Stimulated activated CD8-positive, alpha-beta memory T cell treated with anti-CD3 and anti-CD28 coated beads, Interleukin-12 subunit alpha, Interleukin-12 subunit beta, amount 100 ng/mL, for 1 hour (primary cell): ENCODE results near the gene DNAH17.

Experiments used
- DNase-seq: peaks from one replicate; pipeline ENCODE4 v3.0.0-alpha.2; 2020; ENCODE audit warnings: low read depth

DNAH17 gene

GRCh38 chr17:78494696-78495330, 82.4 kb downstream of the DNAH17 start:
- no peak for DNase-seq

DNA sequence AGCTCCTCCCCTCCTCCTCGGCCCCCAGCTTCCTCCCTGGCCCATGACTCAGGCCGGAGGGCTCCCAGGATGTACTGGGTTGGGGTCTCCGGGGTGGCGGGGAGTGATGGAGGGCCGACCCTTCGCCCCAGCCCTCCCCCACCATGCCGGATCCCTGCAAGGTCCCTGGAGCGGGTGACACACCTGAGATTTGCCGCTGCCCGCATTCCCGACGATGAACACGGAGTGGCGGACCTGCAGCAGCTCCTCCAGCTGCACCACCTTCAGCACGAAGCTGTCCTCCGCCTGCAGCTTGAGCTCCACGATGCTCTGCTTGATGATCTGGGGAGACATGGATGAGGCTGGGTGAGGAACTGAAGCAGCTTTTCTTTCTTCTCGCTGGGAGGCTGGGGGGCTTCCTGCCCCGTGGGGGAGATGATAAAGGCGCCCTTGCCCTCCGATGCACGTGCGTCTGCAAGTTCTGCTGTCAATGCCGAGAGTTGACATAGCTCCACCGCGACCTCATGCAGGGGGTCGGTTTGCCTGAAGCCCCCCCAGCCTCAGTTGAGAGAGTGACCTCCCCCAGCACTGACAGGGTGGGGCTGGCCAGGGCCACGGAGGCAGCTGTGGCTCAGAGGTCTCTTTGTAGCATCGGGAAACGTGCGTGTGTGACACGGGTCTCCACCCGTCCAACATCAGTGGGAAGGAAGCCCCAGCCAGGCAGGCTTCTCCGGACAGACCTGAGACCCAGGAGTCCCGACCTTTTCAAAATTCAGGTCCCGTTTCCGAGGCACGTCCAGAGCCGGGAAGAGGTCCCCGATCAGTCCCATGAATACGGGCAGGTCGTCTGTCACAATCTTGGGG, 83.1 kb downstream of the DNAH17 start:
- no peak for DNase-seq

DNA sequence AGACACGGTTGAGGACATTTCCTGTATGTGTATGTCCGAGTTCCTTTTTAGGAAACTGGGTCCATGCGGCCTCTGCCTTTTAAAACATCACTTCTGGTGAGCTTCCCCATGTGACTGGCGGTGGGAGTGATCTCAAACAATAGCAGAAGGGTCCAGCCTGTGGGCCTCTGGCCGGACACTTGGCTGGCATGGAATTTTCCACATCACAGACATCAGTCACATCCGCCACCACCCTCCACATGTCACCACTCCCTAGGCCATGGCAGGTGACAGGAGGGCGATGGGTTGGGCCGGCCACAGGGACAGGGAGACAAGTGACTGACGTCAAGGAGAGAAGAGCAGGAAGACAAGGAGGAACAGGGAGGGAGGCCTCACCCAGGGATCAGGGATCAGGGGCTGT, 83.7 kb downstream of the DNAH17 start:
- no peak for DNase-seq

DNA sequence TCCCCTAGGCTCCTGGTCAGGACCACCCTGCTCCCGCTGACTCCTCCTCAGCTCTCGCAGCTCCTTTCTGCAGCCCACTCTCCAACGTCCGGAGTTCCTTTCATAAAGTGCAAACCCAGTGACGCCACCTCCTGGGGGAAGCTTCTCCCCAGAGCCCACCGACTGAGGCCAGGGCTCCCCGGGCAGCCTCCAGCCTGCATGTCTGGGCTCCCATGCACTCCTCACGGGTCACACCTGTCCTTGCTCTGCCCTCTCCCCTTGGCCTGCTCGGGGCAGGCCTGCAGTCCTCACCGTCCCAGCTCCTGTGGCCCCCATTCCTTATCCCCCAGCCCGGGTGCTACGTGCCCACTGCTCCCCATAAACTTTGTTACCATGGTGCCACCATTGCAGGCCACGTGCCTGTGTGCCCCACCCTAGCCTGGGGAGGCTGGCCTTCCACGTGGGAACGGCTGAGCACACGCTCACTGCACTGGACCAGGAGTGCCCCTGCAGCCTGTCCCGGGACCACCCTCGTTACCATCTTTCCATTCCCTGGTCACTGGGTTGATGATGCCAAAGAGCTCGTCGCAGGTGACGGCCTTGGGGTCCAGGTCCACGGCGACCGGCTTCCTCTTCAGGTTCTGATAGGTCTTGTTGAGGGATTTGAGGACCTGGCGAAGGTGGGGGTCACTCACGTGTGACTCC, 84.9 kb downstream of the DNAH17 start:
- no peak for DNase-seq

DNA sequence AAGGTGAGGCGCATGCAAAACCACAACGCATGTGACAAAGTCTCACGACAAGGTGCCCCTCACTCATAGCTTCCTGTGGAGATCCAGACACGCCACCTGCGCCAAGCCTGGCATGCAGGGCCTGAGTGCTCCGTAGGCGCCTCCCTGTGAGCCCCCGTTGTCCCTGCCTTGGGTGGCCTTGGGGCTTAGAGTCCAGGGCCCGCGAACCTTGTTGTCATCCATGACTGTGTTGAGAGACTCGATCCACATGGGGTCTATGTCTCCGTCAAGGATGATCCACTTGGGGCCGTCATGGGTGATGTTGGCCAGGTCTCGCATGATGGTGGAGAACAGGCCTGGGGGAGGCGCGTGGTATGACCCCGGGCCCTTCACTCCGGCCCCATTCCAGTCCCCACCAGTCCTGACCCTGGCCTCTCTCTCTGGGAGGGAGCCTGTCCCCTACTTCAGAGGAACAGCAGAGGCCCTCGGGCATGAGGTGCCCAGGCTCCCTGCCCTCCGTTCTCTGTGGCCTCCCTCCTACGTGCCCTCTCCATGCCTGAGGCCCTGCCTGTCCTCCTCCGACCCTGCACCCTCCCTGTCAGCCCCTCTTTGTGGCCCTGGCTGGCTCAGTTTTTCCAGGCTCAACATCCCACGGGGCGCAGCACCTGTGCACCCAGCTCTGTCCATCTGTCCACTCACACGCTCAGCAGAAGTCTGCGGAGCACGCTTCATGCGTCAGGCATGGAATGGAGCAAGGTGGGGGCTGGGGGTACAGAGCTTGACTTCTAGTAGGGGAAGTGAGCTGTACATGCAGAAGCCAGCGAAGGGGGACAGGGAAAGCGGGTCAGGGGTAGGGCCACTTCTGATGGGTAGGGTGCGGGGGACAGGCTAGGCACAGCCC, 85.7 kb downstream of the DNAH17 start:
- no peak for DNase-seq

GRCh38 chr17:78490673-78491072, 86.5 kb downstream of the DNAH17 start:
- DNase-seq, result no peak

DNA sequence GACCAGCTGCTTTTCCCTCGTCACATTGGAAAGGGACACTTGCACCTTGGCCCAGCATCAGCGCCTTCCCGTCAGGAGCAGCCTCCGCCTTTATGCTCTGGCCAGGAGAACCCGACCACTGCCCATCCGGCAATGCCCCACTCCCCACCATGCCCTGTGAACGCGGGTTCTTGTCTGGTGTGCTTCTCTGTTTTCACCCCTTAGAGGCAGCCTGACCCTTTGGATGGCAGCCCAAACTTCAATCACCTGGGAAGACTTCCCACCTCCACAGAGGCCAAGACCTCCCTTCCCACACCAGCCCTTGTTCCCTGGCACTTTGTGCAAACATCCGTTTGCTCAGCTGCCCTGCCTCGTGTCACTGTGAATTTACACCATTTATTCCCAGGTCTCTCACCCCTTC, 87.0 kb downstream of the DNAH17 start:
- DNase-seq, result no peak

- DNase-seq, result no peak
Measured at GRCh38 chr17:78488867-78489634, 88.1 kb downstream of the DNAH17 start.

GRCh38 chr17:78488156-78488555, 89.0 kb downstream of the DNAH17 start:
- no peak for DNase-seq

- DNase-seq, result no peak
Measured at GRCh38 chr17:78486946-78487680, 90.1 kb downstream of the DNAH17 start.

GRCh38 chr17:78486228-78486802, 90.9 kb downstream of the DNAH17 start:
- DNase-seq, result no peak

- DNase-seq, result no peak
Measured at GRCh38 chr17:78485290-78486168, 91.7 kb downstream of the DNAH17 start.

- DNase-seq, result peak; percentile 17
Measured at GRCh38 chr17:78484271-78485246, 92.6 kb downstream of the DNAH17 start.

DNA sequence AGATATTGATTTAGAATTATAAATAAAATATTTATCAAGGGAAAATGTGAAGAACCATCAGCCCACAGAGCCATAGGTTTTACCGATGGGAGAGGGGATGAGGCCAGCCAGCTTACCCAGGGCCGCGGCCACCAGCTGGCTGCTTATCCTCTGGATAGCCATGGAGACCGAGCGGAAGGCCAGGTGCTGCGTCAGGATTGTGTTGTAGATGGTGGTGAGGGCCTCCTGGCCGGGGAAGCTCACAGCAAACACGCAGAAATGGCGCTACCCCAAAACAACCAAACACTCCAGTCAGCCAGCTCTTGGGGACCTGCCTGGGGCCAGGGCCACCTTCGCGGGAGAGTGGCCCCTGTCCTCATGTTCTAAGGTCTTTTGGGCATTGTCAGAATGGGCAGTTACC, 97.8 kb downstream of the DNAH17 start:
- DNase-seq, result no peak

GRCh38 chr17:78478757-78479297, 98.4 kb downstream of the DNAH17 start:
- DNase-seq, result no peak

DNA sequence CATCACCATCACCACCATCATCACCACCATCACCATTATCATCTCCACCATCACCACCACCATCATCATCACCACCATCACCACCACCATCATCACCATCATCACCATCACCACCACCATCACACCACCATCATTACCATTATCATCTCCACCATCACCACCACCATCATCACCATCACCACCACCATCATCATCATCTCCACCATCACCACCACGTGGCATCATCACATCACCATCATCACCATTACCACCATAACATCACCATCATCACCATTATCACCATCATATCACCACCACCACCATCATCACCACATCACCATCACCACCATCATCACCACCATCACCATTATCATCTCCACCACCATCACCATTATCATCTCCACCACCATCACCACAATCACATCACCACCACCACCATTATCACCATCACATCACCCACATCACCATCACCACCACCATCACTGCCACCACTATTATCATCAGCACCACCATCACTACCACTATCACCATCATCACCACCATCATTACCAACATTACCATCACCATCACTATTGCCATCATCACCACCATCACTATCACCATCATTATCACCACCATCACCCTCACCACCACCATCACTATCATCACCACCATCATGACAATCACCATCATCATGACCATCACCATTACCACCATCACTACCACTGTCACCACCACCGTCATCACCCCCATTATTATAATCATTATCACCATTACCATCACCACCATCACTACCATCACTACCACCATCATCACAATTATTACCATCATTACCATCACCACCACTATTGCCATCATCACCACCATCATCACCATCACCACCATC, 99.1 kb downstream of the DNAH17 start:
- DNase-seq, result no peak

DNA sequence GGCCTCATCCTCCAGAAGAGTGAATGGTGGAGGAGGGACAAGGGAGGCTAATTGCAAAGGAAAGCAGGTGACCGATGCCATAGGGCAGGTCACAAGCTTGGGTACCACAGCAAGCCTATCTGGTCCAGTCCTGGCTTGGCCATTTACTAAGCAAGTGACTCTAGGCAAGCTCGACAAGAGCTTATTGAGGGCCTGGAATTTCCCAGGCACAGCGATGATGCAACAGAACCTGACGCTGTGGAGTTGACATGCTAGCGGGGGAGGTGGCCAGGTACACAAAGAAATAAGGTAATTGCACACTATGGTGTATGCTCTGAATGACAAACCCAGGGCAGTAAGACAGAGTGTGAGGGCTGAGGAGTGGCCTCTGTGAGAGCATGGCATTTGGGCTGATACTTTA, 100.2 kb downstream of the DNAH17 start:
- no peak for DNase-seq
